Panc1 (cell line): Measurements from ENCODE around the gene CREB3L2. TPM values are rescaled to one million over a fixed set of nuclear protein-coding genes. Genes with fewer than 3 reads are reported as not detected.

Source experiments
- ATAC-seq: fragments of 200-7000 bp; cut with Tn5 transposase; 2 replicates; pipeline ENCODE4 v1.9.1; 2020; ENCODE audit warnings: mild to moderate bottlenecking, moderate library complexity
- BruUV-seq: library from RNA; stranded (reverse); fragments of 400-500 nt; replicated peaks from 2 replicates; lab custom pipeline; 2021; lab: Mats Ljungman, UMichigan
- CTCF ChIA-PET: fragments of 300-600 bp; sonication (Branson Sonifier 250); formaldehyde crosslinking; loops from one replicate; lab custom pipeline; 2022; ENCODE audit warnings: antibody characterized with exemption; lab: Charles Lee
- POLR2A ChIA-PET: fragments of 300-600 bp; sonication (Branson Sonifier 250); formaldehyde crosslinking; loops from one replicate; lab custom pipeline; 2022; ENCODE audit warnings: antibody characterized with exemption; lab: Charles Lee
- DNase-seq: peaks from one replicate; pipeline ENCODE4 v3.0.0-alpha.2; 2010; ENCODE audit warnings: low read depth, low spot score
- H3K27ac ChIP-seq: 2 replicates; pipeline ENCODE4 v1.5.1; 2011; ENCODE audit warnings: mild to moderate bottlenecking, low read length, inconsistent platforms
- H3K27me3 ChIP-seq: fragments of 200-500 bp; sonication (Bioruptor generic); 2 replicates; pipeline ENCODE4 v1.6.0; 2014; ENCODE audit warnings: low read length, inconsistent platforms; ENCODE audit not compliant: control insufficient read depth, insufficient read depth
- H3K36me3 ChIP-seq: fragments of 200-500 bp; sonication (Bioruptor generic); 2 replicates; pipeline ENCODE4 v1.5.1; 2014; ENCODE audit warnings: inconsistent platforms, mild to moderate bottlenecking, low read length, moderate library complexity; ENCODE audit not compliant: control insufficient read depth, insufficient read depth
- H3K4me1 ChIP-seq: 2 replicates; pipeline ENCODE4 v1.5.1; 2011; ENCODE audit warnings: inconsistent platforms, mild to moderate bottlenecking, low read length, moderate library complexity; ENCODE audit not compliant: control insufficient read depth, insufficient read depth
- H3K4me3 ChIP-seq, 2 experiments: 2 replicates each; pipeline ENCODE4 v1.5.1; 2011 to 2012; ENCODE audit warnings: low read depth in 2 of 2, low read length in 2 of 2, mild to moderate bottlenecking in 2 of 2, inconsistent platforms in 1 of 2, moderate library complexity in 1 of 2
- H3K9me3 ChIP-seq: fragments of 200-500 bp; sonication (Bioruptor generic); 2 replicates; pipeline ENCODE4 v1.5.1; 2014; ENCODE audit warnings: low read depth, mild to moderate bottlenecking, inconsistent platforms, low read length, moderate library complexity; ENCODE audit not compliant: control insufficient read depth, insufficient read depth
- CTCF ChIP-seq: fragments of 450-650 bp; IDR thresholded peaks from 2 replicates; pipeline ENCODE4 v1.5.1; 2017; ENCODE audit warnings: mild to moderate bottlenecking
- POLR2AphosphoS5 ChIP-seq: IDR thresholded peaks from 2 replicates; pipeline ENCODE4 v1.6.1; 2012; ENCODE audit warnings: mild to moderate bottlenecking, low read depth, low read length, moderate library complexity
- REST ChIP-seq, 2 experiments: IDR thresholded peaks; 2 replicates each; pipeline ENCODE4 v1.6.1; 2011 to 2012; ENCODE audit warnings: low read depth in 2 of 2, control low read depth in 1 of 2, low read length in 1 of 2, mild to moderate bottlenecking in 1 of 2, moderate library complexity in 1 of 2; ENCODE audit not compliant: insufficient read depth in 1 of 2
- SIN3A ChIP-seq: IDR thresholded peaks from 2 replicates; pipeline ENCODE4 v1.6.1; 2012; ENCODE audit warnings: low read depth, mild to moderate bottlenecking, low read length, moderate library complexity, borderline replicate concordance; ENCODE audit not compliant: insufficient read depth
- TCF7L2 ChIP-seq: IDR thresholded peaks from 2 replicates; pipeline ENCODE4 v1.6.1; 2011; ENCODE audit warnings: mild to moderate bottlenecking, low read depth, low read length, inconsistent platforms
- in situ Hi-C: cut with HindIII; loops from 2 replicates; pipeline ENCODE4 v1.10.0; 2016; ENCODE audit warnings: low sequenced_read_pairs, low pct_unique_long_range_greater_than_20kb
- intact Hi-C: fragments of 100-400 bp; cut with micrococcal nuclease; formaldehyde crosslinking; loops from one replicate; pipeline ENCODE4 v1.10.0; 2022; ENCODE audit not compliant: unreplicated experiment
- total RNA-seq: library from RNA; stranded (reverse); gene quantifications from one replicate; pipeline ENCODE4 v1.2.1, GENCODE V29; 2021; ENCODE audit not compliant: unreplicated experiment

The CREB3L2 gene
- total RNA-seq, 1 experiment from 2014 or later = 22.7 TPM

- CTCF ChIA-PET = no interaction called here
- no TSS peak for BruUV-seq
- DNase-seq = no peak
- Histone ChIP-seq H3K27ac (no peak overlapping the region), H3K4me3 (no peak overlapping the region), H3K4me1 (peaks cover 19% of the 10 kb centered on the region), H3K9me3 (no peaks in the 10 kb centered on the region), H3K27me3 (no peaks in the 10 kb centered on the region), H3K36me3 (no peaks in the 10 kb centered on the region)
- ATAC-seq = no peak
- no peak for TF ChIP-seq REST (IDR thresholded peaks at IDR 0.05; ENCODE audit: insufficient read depth in 1 of 2, low read depth in 2 of 2, low read length in 1 of 2)
- no peak for TF ChIP-seq SIN3A
- TF ChIP-seq POLR2AphosphoS5 = no peak
- intact Hi-C loops (no loop called here), in situ Hi-C loops (no loop called here)
- POLR2A ChIA-PET = no interaction called here
Observed at GRCh38 chr7:137950263-137950621, 51.6 kb downstream of the CREB3L2 start.

GRCh38 chr7:137949416-137950262 lies 52.2 kb downstream of the CREB3L2 start:
- Histone ChIP-seq H3K9me3 (no peaks in the 10 kb centered on the region), H3K27me3 (no peaks in the 10 kb centered on the region), H3K36me3 (no peaks in the 10 kb centered on the region), H3K27ac (no peak overlapping the region), H3K4me3 (no peak overlapping the region), H3K4me1 (peaks cover 17% of the 10 kb centered on the region)
- DNase-seq = no peak
- intact Hi-C loops (no loop called here), in situ Hi-C loops (no loop called here)
- TF ChIP-seq CTCF (no peak), POLR2AphosphoS5 (no peak), TCF7L2 (no peak), SIN3A (no peak), REST (IDR thresholded peaks at IDR 0.05; ENCODE audit: insufficient read depth in 1 of 2, low read depth in 2 of 2, low read length in 1 of 2) (no peak)
- BruUV-seq = no TSS peak
- ChIA-PET POLR2A (no interaction called here), CTCF (no interaction called here)
- no peak for ATAC-seq
